ENCODE data around the gene P3H2. TPM values are rescaled to one million over a fixed set of nuclear protein-coding genes. Genes with fewer than 3 reads are reported as not detected.
"Not testable (repeated sequence)": the region's sequence is repeated elsewhere in the genome, so short reads cannot be mapped to it uniquely, and the experiment has no call there.

P3H2 gene
- total RNA-seq, 1 experiment from 2014 or later = 102 TPM

GRCh38 chr3:190096345-190096744 is 24.4 kb downstream of the P3H2 start:
- no peak for DNase-seq (ENCODE audit: low spot score)
- in situ Hi-C loops (cut with HindIII; ENCODE audit: low sequenced_read_pairs) = loop anchor here (25.0 kb wide), 1 partner anchor 134 kb away; no protein-coding TSS in a partner anchor

- in situ Hi-C loops (cut with HindIII; ENCODE audit: low sequenced_read_pairs) = loop anchor here (25.0 kb wide), 1 partner anchor 132 kb away; no protein-coding TSS in a partner anchor
- DNase-seq (ENCODE audit: low spot score) = no peak
Measured at GRCh38 chr3:190094160-190094718, 26.5 kb downstream of the P3H2 start.

- in situ Hi-C loops (cut with HindIII; ENCODE audit: low sequenced_read_pairs) = loop anchor here (25.0 kb wide), 1 partner anchor 130 kb away; no protein-coding TSS in a partner anchor
- no peak for DNase-seq (ENCODE audit: low spot score)
Measured at GRCh38 chr3:190092250-190092649, 28.4 kb downstream of the P3H2 start.

GRCh38 chr3:190089711-190090110 is 31.0 kb downstream of the P3H2 start:
- in situ Hi-C loops (cut with HindIII; ENCODE audit: low sequenced_read_pairs) = loop anchor here (25.0 kb wide), 1 partner anchor 127 kb away; no protein-coding TSS in a partner anchor
- DNase-seq (ENCODE audit: low spot score) = no peak

- in situ Hi-C loops (cut with HindIII; ENCODE audit: low sequenced_read_pairs) = loop anchor here (25.0 kb wide), 1 partner anchor 127 kb away; no protein-coding TSS in a partner anchor
- DNase-seq (ENCODE audit: low spot score) = no peak
Measured at GRCh38 chr3:190088890-190089289, 31.8 kb downstream of the P3H2 start.

DNA sequence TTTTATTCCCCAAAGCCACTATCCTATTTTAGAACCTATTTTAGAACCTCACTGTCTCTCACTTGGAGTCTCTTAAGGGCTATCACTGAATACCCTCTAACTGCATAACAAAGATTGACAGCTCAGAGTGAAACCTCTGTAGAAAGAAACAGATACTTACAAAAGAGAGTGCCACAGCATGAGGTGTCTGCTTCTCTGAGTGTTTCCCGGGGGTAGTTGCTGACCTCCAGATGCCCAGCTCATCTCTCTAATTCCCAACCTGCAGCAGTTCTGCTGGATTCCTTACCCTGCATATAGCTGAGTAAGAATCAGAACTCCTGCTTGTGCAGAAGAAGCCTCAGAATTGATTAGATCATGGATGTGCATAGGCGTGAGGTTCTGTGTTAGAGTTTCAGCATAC is 34.5 kb downstream of the P3H2 start:
- no peak for DNase-seq (ENCODE audit: low spot score)
- in situ Hi-C loops (cut with HindIII; ENCODE audit: low sequenced_read_pairs) = loop anchor here (25.0 kb wide), 1 partner anchor 124 kb away; no protein-coding TSS in a partner anchor

DNA sequence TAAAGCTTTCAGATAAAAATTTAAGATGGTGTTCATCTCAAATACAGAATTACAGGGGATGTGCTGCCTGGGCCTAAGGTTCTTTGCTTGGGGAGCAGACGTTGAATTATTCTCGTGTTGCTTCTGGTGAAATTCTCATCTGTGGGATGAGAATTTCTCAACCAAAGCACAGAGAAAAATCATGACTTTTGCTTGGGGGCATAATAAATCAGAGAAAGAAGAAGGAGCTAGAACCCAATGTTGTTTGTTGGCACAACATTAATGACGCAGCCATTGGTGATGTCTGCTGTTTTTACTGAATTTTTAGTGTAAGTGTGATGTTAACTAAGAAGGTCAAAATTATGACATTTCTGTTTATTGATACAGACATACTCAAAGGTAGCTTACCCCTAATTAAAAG is 35.7 kb downstream of the P3H2 start:
- no peak for DNase-seq (ENCODE audit: low spot score)
- in situ Hi-C loops (cut with HindIII; ENCODE audit: low sequenced_read_pairs) = loop anchor here (25.0 kb wide), 1 partner anchor 123 kb away; no protein-coding TSS in a partner anchor

- DNase-seq (ENCODE audit: low spot score) = no peak
- in situ Hi-C loops (cut with HindIII; ENCODE audit: low sequenced_read_pairs) = loop anchor here (25.0 kb wide), 1 partner anchor 121 kb away; no protein-coding TSS in a partner anchor
Measured at GRCh38 chr3:190083635-190084034, 37.1 kb downstream of the P3H2 start.

- in situ Hi-C loops (cut with HindIII; ENCODE audit: low sequenced_read_pairs) = loop anchor here (25.0 kb wide), 1 partner anchor 119 kb away; no protein-coding TSS in a partner anchor
Measured at GRCh38 chr3:190081389-190081788, 39.3 kb downstream of the P3H2 start.

DNA sequence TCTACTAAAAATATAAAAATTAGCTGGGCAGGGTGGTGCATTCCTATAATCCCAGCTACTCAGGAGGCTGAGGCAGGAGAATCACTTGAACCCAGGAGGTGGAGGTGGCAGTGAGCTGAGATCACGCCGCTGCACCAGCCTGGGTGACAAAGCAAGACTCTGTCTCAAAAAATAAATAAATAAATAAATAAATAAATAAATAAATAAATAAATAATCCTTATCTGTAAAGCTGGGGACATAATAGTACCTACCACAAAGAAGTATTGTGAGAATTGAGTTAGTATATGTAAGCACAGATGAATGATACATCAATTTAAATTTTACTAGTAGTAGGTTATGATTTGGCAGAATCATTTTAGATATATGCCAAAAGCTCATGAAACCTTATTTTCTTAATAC is 41.5 kb downstream of the P3H2 start:
- in situ Hi-C loops (cut with HindIII; ENCODE audit: low sequenced_read_pairs) = loop anchor here (25.0 kb wide), 1 partner anchor 117 kb away; no protein-coding TSS in a partner anchor
- not testable (repeated sequence) for DNase-seq (ENCODE audit: low spot score)

More at GRCh38 chr3:190081389-190081788, 39.3 kb downstream of the P3H2 start:
- no peak for DNase-seq (ENCODE audit: low spot score)

DNA sequence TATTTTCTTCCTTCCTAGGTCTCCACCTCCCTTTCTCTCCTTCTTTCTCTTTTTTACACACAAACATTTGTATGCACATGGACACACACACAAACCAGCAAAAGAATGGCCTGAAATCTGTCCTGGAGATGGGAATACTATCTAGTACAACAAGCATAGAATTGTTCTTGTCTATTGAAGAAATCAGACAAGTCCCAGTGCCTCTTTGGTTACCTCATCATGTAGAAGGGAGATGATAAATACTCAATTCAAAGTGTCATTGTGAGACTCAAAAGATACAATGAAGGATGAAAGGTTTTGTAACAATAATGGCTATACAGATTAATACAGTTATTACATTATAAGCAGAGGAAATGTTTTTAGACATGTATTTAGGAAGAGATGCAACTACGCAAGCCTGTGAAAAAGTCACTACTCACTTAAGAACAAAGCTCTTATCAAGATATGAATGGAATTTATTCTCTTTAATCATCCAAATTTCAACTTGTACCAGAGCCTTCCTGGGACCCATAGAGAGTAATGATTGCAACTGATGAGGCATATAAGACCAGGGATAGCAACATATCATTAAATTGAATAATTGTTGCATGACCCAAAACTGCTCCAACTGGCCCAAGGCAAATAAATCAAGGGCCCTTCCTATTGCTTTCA is 43.2 kb downstream of the P3H2 start:
- DNase-seq (ENCODE audit: low spot score) = no peak
- in situ Hi-C loops (cut with HindIII; ENCODE audit: low sequenced_read_pairs) = loop anchor here (25.0 kb wide), 1 partner anchor 115 kb away; no protein-coding TSS in a partner anchor

GRCh38 chr3:190076601-190077394 is 43.9 kb downstream of the P3H2 start:
- in situ Hi-C loops (cut with HindIII; ENCODE audit: low sequenced_read_pairs) = loop anchor here (25.0 kb wide), 1 partner anchor 114 kb away; no protein-coding TSS in a partner anchor
- DNase-seq (ENCODE audit: low spot score) = no peak

DNA sequence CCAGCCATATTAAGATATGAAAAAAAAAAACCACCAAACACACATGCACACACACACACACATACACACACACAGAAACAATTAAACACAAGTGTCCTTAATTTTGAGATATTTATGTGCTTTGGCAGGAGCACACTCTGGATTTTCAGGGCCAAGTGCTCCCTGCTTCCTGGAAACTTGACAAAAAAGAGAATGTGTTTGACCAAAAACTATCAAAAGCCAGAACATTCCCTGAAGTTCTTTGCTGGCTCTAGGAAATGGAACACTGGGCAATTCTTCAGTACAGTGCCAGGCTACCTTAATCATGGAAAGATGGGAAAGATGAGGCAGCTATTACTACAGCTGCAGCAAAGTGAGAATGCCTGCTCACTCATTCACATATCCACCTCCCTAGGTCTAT is 44.6 kb downstream of the P3H2 start:
- DNase-seq (ENCODE audit: low spot score) = no peak
- in situ Hi-C loops (cut with HindIII; ENCODE audit: low sequenced_read_pairs) = loop anchor here (25.0 kb wide), 1 partner anchor 114 kb away; no protein-coding TSS in a partner anchor

DNA sequence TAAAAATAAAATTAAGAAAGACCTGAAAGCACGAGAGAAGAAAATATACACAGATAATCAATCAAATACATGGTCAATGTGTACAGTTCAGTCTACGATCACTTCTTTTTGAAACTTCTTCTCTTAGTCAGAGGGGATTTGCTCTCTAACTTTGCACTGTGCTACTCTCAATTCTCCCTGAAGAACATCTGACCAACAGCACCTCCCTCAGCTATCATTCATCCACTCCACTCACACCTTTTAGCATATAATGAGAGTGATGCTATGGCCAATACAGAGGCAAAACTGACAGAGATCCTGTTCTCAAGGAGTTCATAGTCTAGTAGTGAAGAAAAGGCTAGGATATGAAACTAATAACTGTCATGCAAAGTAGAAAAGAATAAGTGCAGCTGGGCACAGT is 45.9 kb downstream of the P3H2 start:
- no peak for DNase-seq (ENCODE audit: low spot score)
- in situ Hi-C loops (cut with HindIII; ENCODE audit: low sequenced_read_pairs) = loop anchor here (25.0 kb wide), 1 partner anchor 113 kb away; no protein-coding TSS in a partner anchor

GRCh38 chr3:190073264-190074008 is 47.3 kb downstream of the P3H2 start:
- in situ Hi-C loops (cut with HindIII; ENCODE audit: low sequenced_read_pairs) = no loop called here

DNA sequence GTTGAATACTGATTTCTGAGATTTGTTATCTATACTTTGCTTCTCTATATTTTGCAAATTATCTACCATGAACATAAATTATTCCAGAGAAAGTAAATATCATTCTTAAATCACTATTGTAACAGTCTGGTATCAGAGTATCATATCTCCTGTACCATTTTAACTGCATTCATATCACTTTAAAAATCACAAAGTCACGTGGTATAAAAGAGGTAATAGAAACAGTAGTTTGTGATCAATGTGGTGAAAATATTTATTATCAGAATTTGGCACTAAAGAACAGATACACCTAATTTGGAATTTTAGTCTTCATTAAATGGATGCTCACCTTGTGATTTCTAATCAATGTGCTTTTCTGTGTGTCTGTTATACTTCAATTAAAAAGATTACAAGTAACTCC is 47.8 kb downstream of the P3H2 start:
- DNase-seq (ENCODE audit: low spot score) = no peak
- in situ Hi-C loops (cut with HindIII; ENCODE audit: low sequenced_read_pairs) = no loop called here

More at GRCh38 chr3:190073264-190074008, 47.3 kb downstream of the P3H2 start:
- DNase-seq (ENCODE audit: low spot score) = no peak

- in situ Hi-C loops (cut with HindIII; ENCODE audit: low sequenced_read_pairs); DNase-seq (ENCODE audit: low spot score): not testable (repeated sequence)
Measured at GRCh38 chr3:190071921-190072320, 48.8 kb downstream of the P3H2 start.

GRCh38 chr3:190070622-190071347 is 49.9 kb downstream of the P3H2 start:
- DNase-seq (ENCODE audit: low spot score) = no peak
- in situ Hi-C loops (cut with HindIII; ENCODE audit: low sequenced_read_pairs) = no loop called here
